Skeletal muscle satellite cell (primary cell): ENCODE results near the gene GLS.

ENCODE experiments used
- H3K27me3 ChIP-seq: 2 replicates; pipeline ENCODE4 v1.7.0; 2013; ENCODE audit warnings: low read length; ENCODE audit not compliant: control insufficient read depth, insufficient read depth
- H3K36me3 ChIP-seq: 2 replicates; pipeline ENCODE4 v1.7.0; 2013; ENCODE audit warnings: mild to moderate bottlenecking, control low read depth, low read length; ENCODE audit not compliant: insufficient read depth
- H3K4me1 ChIP-seq: 2 replicates; pipeline ENCODE4 v1.7.0; 2013; ENCODE audit warnings: low read length; ENCODE audit not compliant: control insufficient read depth, insufficient read depth
- H3K4me2 ChIP-seq: 2 replicates; pipeline ENCODE4 v1.7.0; 2013; ENCODE audit warnings: mild to moderate bottlenecking, low read length
- H3K4me3 ChIP-seq: 2 replicates; pipeline ENCODE4 v1.7.0; 2013; ENCODE audit warnings: low read length
- H3K9ac ChIP-seq: 2 replicates; pipeline ENCODE4 v1.7.0; 2013; ENCODE audit warnings: mild to moderate bottlenecking, low read depth, low read length, moderate library complexity
- H3K9me3 ChIP-seq: replicated peaks from 2 replicates; pipeline ENCODE4 v1.7.0; 2013; ENCODE audit warnings: mild to moderate bottlenecking, control low read depth, low read length

Gene GLS

DNA sequence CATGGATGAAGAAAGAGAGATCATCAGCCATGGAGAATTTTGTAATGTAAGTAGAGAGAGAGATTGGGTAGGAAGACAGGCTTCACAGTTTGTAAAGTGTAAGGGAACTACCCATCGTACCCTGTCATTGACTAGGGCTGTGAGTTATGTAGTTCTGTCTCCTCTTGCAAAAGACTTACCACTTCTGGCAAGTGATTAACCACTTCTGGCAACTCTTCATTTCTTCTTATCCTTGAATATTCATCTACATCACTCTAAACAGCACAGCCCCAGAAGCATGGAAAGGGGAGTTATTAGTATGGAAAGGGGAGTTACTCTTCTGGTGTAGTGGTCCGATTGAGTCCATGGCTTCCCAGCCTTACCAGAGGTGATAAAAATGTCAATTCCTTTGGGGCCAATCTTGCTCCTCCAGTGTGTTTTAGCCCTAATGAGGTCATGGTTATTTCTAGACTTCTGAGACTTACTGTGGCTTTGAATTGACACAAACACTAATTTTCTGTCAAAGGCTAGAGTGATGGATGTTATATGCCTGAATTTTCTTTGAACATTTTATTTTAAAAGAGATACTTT, 81.4 kb downstream of the GLS start:
- Histone ChIP-seq H3K9ac (no peak overlapping the region), H3K36me3 (peaks cover 53% of the 10 kb centered on the region), H3K4me3 (no peak overlapping the region), H3K4me2 (no peak overlapping the region), H3K9me3 (no peaks in the 10 kb centered on the region), H3K27me3 (no peaks in the 10 kb centered on the region), H3K4me1 (peaks cover 6% of the 10 kb centered on the region)

DNA sequence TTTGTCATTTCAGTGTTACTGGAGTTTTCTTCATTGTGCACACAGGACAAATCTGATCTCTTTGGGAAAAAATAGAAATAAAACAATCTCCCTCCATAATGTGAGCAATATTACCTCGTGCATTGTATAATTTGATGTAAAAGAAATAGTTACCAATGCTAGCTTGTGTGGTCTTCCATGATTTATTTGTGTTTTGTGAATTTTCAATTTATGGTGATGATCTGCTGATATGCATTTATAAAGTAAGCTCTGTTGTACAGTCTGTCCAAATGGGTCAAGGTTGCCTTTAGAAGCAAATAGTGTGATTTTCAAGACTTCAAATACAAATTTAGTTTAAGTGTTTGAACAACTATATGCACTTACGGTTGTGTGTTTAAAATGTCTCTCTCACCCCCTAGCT, 82.5 kb downstream of the GLS start:
- Histone ChIP-seq H3K4me3 (no peak overlapping the region), H3K4me2 (no peak overlapping the region), H3K36me3 (peaks cover 62% of the 10 kb centered on the region), H3K4me1 (peaks cover 6% of the 10 kb centered on the region), H3K9ac (no peak overlapping the region), H3K9me3 (no peaks in the 10 kb centered on the region), H3K27me3 (no peaks in the 10 kb centered on the region)

DNA sequence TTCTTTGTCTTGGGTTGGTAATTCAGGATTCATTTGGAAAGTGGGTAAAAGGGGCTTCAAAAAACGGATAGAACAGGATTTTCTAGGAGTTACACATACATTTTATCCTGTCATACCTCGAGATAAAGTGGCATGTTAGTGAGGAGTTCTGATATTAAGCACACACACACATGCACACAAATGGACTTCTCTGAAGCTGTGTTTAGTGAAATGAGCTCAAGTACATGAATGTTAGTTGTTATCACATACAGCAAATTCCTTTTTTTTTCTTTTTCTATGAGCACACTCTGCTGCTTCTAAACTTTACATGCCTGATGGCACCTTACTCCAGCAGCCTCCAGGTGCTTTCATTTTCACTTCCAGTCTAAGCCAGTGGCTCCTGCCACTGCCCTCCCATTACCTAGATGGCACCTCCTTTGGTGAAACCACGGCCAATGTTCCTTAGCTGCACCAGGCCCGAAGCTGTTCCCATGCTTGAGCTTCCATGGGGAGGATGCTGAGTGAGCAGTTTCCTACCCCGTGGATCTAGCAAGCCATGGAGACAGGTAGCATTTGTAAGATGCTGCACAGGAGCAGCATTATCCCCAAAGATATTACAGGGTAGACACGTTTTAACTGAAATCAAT, 83.7 kb downstream of the GLS start:
- no peaks in the 10 kb centered on the region for H3K27me3 ChIP-seq
- H3K9ac ChIP-seq = no peak overlapping the region
- no peak overlapping the region for H3K4me3 ChIP-seq
- no peak overlapping the region for H3K4me2 ChIP-seq
- peaks cover 70% of the 10 kb centered on the region for H3K36me3 ChIP-seq
- no peaks in the 10 kb centered on the region for H3K9me3 ChIP-seq
- peaks cover 6% of the 10 kb centered on the region for H3K4me1 ChIP-seq

- no peak overlapping the region for H3K9ac ChIP-seq
- H3K4me2 ChIP-seq = no peak overlapping the region
- H3K4me1 ChIP-seq = no peaks in the 10 kb centered on the region
- no peak overlapping the region for H3K4me3 ChIP-seq
- H3K27me3 ChIP-seq = no peaks in the 10 kb centered on the region
- peaks cover 77% of the 10 kb centered on the region for H3K36me3 ChIP-seq
- H3K9me3 ChIP-seq = no peaks in the 10 kb centered on the region
Measured at GRCh38 chr2:190965580-190966222, 85.1 kb downstream of the GLS start.

DNA sequence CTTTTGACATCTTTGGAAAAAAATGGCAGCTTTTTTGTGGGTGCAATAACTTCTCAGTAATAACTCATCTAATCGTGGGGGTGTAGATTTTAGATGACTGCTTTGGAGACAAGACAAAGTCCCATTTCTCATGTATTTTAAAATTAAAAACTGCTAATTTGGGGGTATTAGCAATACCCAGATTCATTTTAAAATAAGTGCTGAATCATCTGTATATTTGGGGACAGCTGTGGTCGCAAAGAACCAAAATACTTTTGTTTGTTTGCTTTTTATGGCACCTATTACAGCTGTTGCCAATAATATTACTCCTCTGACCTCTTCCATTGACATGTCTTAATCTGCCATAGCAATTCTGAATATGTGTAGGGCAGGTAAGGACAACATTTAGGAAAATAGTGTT, 87.9 kb downstream of the GLS start:
- Histone ChIP-seq H3K4me1 (no peaks in the 10 kb centered on the region), H3K36me3 (peaks cover 83% of the 10 kb centered on the region), H3K9me3 (no peaks in the 10 kb centered on the region), H3K4me2 (no peak overlapping the region), H3K9ac (no peak overlapping the region), H3K4me3 (no peak overlapping the region), H3K27me3 (no peaks in the 10 kb centered on the region)

DNA sequence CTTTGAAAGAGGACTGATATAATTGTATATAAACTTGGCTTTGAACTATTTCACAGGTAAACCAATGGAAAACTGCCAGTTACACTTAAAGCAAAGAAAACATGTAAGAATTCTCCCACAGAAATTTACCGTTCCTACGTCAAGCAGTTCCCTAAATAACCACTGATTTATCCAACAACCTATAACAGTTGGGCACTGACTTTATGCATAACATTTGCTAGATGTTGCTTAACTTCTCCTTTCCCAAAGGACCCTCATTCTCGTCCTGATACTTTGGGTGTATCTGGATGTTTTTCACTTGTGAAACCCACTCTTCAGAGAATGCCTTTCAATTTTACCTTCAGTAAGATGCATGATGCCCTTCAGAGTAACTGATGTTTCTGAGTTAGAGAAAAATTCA, 89.5 kb downstream of the GLS start:
- no peak overlapping the region for H3K9ac ChIP-seq
- no peaks in the 10 kb centered on the region for H3K27me3 ChIP-seq
- peaks cover 85% of the 10 kb centered on the region for H3K36me3 ChIP-seq
- no peak overlapping the region for H3K4me3 ChIP-seq
- H3K4me2 ChIP-seq = no peak overlapping the region
- H3K9me3 ChIP-seq = no peaks in the 10 kb centered on the region
- no peaks in the 10 kb centered on the region for H3K4me1 ChIP-seq

- H3K9ac ChIP-seq = no peak overlapping the region
- H3K36me3 ChIP-seq = peaks cover 85% of the 10 kb centered on the region
- H3K9me3 ChIP-seq = no peaks in the 10 kb centered on the region
- H3K27me3 ChIP-seq = no peaks in the 10 kb centered on the region
- no peak overlapping the region for H3K4me2 ChIP-seq
- H3K4me1 ChIP-seq = no peaks in the 10 kb centered on the region
- H3K4me3 ChIP-seq = no peak overlapping the region
Measured at GRCh38 chr2:190970873-190971506, 90.4 kb downstream of the GLS start.

DNA sequence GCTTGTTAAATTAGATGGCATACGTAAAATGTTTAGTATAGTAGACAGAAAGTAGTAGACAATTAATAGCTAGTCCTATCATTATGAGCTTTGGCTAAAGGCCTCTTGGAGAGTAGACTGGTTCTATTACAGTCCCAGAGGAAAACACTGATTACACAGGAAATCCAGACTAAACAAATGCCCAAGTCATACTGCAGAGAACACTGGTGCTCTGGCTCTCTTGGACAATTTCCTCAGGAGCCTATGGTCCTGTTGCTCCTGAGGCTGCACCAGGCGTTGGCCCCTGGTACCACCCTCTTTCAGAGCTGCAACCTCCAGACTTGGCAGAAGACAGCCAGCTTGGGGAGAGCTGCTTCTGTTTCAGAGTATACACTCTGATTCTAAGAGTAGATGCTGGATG, 91.6 kb downstream of the GLS start:
- Histone ChIP-seq H3K4me3 (no peak overlapping the region), H3K4me2 (no peak overlapping the region), H3K9ac (no peak overlapping the region), H3K36me3 (peaks cover 91% of the 10 kb centered on the region), H3K27me3 (no peaks in the 10 kb centered on the region), H3K4me1 (no peaks in the 10 kb centered on the region), H3K9me3 (no peaks in the 10 kb centered on the region)

GRCh38 chr2:190972846-190973245, 92.2 kb downstream of the GLS start:
- Histone ChIP-seq H3K9ac (no peak overlapping the region), H3K4me2 (no peak overlapping the region), H3K36me3 (peaks cover 91% of the 10 kb centered on the region), H3K27me3 (no peaks in the 10 kb centered on the region), H3K4me1 (no peaks in the 10 kb centered on the region), H3K9me3 (no peaks in the 10 kb centered on the region), H3K4me3 (no peak overlapping the region)

DNA sequence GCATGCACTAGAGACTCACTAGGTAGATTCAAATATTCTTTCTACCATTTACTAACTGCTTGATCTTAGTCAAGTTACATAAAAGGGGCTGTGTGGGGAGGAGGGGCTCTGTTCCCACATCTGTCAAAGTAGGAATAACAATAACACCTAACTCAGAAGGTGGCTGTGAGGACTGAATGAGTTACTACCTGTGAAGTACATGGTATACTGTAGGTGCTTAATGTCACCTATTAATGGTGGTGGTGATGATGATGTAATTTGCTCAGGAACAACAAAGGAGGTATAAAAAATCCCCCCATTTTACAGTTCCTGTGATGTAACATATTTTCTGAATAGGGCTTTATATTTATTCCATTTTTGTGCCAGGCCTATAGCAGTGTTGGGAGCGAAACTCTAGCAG, 92.6 kb downstream of the GLS start:
- no peaks in the 10 kb centered on the region for H3K27me3 ChIP-seq
- no peaks in the 10 kb centered on the region for H3K4me1 ChIP-seq
- peaks cover 90% of the 10 kb centered on the region for H3K36me3 ChIP-seq
- H3K4me2 ChIP-seq = no peak overlapping the region
- H3K9me3 ChIP-seq = no peaks in the 10 kb centered on the region
- no peak overlapping the region for H3K4me3 ChIP-seq
- no peak overlapping the region for H3K9ac ChIP-seq

GRCh38 chr2:190973726-190974628, 93.4 kb downstream of the GLS start:
- Histone ChIP-seq H3K9me3 (no peaks in the 10 kb centered on the region), H3K9ac (no peak overlapping the region), H3K36me3 (peaks cover 93% of the 10 kb centered on the region), H3K4me2 (no peak overlapping the region), H3K4me1 (no peaks in the 10 kb centered on the region), H3K4me3 (no peak overlapping the region), H3K27me3 (no peaks in the 10 kb centered on the region)
